HG02623 (cell line): ENCODE measurements around the gene FCGR3A.
"Not testable (repeated sequence)": the region's sequence is repeated elsewhere in the genome, so short reads cannot be mapped to it uniquely, and the experiment has no call there.

Experiments
- ATAC-seq: cut with Tn5 transposase; IDR thresholded peaks from one replicate; pipeline ENCODE4 v1.9.1; 2021; ENCODE audit warnings: moderate library complexity; ENCODE audit not compliant: unreplicated experiment

The FCGR3A gene

DNA sequence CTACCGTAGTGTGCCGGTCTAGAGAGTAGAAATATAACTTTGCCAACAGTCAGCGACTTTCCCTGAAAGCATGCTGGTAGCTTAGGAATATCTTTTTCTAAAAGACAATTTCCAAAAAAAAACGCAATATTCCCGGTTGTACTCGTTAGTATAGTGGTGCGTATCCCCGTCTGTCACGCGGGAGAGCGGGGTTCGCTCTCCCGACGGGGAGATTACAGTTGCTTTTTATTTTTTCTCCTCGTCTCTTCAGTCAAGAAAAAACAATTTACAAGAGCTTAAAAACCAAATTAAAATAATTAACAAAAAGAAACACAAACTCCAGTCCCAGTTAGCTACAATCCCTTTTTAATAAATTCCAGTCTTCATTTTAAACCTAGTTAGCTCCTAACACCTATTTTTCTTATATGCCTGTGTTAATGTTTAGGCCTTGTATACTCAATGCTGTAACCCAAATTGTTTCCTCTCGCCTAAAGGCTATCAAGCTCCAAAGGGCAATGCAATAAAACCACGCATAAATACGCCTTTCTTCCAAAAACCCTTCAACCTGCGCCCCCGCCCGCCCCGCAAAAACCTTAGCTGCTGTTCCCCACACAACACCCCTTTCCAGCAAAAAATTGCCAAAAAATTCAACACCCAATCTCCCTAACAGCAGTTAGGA, 17.5 kb downstream of the FCGR3A start:
- no peak for ATAC-seq

DNA sequence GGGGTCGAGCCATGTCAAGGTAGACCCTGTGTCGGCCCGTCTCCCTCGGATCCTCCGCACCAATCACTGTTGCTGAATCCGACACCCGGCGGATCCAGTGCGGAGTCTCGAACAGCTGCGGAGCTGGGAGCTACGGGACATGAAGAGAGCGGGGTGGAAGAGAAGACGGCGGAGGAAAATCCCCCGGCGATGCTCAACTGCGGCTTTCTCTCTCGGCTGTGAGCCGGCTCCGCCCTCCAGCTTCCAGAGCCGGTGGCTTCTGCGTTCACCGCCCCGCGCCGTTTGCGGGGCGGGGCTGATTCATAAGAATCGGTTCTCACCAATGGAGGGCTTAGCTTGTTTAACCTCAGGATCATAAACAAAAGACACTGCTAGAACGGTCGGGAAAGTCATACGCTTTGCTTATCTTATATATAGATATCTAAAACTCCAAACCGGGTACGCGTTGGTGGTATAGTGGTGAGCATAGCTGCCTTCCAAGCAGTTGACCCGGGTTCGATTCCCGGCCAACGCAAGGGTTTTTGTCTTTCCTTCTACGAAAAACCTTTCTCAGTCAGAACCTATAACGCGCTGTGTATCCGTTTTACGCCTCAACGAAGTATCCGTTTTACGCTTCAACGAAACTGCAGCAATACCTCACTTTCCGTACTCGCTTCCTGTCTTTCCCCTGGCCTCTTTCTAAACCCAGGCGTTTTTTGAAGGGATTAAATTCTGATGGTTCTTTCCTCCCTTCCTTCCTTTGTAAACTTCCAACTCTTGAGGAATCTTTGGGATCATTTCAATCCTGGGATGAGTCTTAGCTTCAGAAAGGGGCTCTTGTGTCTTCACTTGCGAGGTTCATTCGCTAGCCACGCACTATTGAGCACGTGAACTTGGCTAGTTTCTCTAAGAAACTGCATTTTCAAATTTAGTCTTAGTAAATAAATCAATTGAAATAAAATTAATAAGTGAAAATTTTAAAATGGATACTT, 18.7 kb downstream of the FCGR3A start:
- peak; percentile 64 for ATAC-seq

DNA sequence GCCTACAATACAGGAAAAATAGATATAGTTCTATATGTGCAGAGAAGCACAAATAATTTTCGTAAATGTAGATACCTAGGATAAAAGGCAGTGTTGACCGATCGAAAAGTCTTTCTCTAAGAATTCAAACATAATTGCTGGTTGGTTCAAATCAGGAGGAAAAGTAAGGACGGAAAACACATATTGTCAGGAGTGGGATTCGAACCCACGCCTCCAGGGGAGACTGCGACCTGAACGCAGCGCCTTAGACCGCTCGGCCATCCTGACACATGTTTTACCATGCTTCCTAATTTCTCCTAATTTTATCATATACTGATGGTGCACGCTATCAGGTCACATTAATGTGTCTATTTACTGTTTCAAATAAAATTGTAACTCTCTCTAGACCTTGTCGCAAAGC, 19.5 kb downstream of the FCGR3A start:
- ATAC-seq, result peak; percentile 32

DNA sequence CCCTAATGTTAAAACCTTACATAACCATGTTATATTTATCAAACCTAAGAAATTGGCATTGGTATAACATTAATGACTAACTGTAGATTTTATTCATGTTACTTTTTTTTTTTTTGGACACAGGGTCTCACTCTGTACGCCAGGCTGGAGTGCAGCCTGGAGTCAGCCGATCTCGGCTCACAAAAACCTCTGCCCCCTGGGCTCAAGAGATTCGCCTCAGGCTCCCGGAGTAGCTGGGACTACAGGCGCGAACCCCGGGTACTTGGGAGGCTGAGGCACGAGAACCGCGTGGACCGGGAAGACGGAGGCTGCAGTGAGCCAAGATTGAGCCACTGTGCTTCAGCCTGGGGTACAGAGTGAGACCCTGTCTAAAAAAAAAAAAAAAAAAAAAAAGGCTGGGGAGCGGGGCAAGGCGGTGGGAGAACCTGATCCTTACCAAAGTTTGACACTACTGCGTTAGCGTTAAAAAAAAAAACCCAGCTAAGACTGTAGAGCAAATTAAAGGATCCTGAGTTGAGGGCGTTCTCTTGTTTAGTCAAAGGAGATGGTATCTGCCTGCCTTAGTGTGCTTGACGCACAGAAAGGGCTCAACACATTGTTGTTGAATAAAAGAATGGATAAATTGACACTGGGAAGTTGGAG, 20.0 kb downstream of the FCGR3A start:
- ATAC-seq, result not testable (repeated sequence)

DNA sequence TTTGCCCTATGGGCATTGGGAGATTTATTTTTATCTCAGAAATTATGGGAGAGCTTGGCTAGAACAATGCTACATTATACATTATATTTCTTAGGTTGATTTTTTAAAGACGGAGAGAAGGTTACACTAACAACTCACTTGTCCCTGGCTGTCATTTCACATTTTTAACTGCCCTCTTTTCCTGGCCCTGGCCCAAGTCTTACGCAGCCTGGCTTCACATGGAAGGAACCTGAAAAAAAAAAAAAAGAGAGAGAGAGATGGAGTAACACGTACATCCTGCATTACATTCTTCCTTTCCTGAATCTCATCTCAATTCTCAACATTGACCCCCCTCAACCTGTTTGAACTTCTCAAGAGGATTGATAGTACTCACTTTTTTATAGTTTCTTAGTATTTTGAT, 21.1 kb downstream of the FCGR3A start:
- not testable (repeated sequence) for ATAC-seq

DNA sequence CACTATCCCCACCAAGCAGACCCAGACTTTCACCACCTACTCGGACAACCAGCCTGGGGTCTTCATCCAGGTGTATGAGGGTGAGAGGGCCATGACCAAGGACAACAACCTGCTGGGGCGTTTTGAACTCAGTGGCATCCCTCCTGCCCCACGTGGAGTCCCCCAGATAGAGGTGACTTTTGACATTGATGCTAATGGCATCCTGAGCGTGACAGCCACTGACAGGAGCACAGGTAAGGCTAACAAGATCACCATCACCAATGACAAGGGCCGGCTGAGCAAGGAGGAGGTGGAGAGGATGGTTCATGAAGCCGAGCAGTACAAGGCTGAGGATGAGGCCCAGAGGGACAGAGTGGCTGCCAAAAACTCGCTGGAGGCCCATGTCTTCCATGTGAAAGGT, 23.7 kb downstream of the FCGR3A start:
- ATAC-seq, result not testable (repeated sequence)

DNA sequence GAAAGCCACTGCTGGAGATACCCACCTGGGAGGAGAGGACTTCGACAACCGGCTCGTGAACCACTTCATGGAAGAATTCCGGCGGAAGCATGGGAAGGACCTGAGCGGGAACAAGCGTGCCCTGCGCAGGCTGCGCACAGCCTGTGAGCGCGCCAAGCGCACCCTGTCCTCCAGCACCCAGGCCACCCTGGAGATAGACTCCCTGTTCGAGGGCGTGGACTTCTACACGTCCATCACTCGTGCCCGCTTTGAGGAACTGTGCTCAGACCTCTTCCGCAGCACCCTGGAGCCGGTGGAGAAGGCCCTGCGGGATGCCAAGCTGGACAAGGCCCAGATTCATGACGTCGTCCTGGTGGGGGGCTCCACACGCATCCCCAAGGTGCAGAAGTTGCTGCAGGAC, 24.3 kb downstream of the FCGR3A start:
- not testable (repeated sequence) for ATAC-seq

DNA sequence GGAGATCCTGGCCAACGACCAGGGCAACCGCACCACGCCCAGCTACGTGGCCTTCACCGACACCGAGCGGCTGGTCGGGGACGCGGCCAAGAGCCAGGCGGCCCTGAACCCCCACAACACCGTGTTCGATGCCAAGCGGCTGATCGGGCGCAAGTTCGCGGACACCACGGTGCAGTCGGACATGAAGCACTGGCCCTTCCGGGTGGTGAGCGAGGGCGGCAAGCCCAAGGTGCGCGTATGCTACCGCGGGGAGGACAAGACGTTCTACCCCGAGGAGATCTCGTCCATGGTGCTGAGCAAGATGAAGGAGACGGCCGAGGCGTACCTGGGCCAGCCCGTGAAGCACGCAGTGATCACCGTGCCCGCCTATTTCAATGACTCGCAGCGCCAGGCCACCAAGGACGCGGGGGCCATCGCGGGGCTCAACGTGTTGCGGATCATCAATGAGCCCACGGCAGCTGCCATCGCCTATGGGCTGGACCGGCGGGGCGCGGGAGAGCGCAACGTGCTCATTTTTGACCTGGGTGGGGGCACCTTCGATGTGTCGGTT, 24.8 kb downstream of the FCGR3A start:
- ATAC-seq, result peak; percentile 11

DNA sequence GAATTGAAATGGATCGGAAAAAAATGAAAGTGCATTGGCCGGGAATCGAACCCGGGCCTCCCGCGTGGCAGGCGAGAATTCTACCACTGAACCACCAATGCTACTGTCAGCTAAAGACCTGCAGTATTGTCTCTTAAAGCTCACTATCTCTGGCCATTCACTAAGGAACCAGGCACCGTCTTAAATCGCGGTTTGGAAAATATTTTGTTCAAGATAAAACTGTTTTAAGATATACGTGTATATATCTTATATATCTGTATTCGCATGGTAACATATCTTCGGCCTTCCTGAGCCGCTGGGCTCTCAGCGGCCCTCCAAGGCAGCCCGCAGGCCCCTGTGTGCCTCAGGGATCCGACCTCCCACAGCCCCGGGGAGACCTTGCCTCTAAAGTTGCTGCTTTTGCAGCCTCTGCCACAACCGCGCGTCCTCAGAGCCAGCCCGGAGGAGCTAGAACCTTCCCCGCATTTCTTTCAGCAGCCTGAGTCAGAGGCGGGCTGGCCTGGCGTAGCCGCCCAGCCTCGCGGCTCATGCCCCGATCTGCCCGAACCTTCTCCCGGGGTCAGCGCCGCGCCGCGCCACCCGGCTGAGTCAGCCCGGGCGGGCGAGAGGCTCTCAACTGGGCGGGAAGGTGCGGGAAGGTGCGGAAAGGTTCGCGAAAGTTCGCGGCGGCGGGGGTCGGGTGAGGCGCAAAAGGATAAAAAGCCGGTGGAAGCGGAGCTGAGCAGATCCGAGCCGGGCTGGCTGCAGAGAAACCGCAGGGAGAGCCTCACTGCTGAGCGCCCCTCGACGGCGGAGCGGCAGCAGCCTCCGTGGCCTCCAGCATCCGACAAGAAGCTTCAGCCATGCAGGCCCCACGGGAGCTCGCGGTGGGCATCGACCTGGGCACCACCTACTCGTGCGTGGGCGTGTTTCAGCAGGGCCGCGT, 25.5 kb downstream of the FCGR3A start, which contains the start of gene HSPA6:
Gene HSPA6 (plus strand): TSS at position 724 of the 925 bp plus-strand sequence. CDS start 119 bp downstream, at position 843.
- ATAC-seq, result peak; percentile 52

DNA sequence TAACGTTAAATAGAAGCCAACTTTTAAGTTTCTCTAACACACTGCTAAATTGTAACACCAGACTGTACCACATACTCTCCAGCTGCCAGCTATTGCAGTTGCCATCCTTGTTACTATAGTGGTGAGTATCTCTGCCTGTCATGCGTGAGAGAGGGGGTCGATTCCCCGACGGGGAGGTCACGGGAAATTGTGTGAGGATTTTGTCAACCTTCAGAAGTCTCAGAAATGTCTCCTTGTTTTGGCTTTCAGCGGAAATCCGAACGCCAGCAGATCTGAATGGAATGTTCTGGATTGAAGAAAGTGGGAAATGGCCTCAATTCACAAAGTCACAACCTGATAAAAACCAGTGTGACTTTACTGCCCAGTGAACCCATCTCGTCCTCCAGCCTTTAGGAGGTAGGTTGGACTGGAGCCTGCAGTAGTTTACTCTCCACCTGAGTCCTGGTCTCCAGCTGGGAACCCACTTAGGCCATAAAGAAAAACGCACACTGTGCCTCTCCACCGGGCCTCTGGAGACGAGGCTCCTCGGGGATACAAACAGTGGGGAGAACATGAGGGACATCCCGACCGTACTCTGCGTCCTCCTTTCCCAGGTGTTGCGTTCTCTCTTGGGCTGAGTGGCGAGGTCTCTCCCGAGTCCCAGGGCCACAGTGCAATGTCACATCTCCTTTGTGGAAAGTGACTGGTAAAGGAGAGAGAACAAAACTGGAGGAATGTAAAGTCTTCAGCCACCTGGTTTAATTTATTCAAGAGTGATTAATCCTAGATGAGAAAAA, 26.4 kb downstream of the FCGR3A start:
- peak; percentile 9 for ATAC-seq

DNA sequence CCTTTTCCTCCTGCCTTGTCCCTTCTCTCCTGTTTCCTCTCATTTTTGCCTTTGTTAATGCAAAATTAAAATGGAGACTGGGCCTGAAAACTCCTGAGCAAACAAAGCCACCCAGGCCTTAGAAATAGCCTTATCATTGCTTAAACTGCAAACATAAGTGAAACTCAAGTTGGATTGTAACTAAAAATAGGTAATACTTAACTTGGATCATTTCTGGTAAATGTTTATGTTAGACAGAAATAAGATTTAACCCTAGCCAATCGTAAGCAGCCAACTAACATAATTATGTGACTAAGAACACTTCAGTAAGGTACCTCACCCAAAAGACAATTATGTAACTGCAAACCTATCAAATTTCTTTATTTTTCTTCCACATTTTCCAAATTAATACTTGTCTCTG, 35.7 kb downstream of the FCGR3A start:
- not testable (repeated sequence) for ATAC-seq

DNA sequence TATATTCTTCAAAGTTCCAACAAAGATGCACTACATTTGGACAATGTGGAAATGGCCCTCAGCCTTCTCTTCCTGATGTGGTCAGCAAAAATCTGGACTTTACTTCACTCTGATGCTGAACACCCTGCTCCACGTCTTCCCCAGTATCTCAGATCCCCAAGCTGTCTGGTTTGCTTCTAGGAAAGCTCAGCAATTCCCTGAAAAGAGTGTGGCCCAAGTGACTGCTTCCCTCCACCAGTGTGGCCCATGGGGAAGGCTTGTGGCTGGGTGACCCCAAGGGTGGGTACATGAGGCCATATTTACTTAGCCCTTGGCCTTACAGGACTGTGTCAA, 36.2 kb downstream of the FCGR3A start:
- ATAC-seq, result not testable (repeated sequence)

DNA sequence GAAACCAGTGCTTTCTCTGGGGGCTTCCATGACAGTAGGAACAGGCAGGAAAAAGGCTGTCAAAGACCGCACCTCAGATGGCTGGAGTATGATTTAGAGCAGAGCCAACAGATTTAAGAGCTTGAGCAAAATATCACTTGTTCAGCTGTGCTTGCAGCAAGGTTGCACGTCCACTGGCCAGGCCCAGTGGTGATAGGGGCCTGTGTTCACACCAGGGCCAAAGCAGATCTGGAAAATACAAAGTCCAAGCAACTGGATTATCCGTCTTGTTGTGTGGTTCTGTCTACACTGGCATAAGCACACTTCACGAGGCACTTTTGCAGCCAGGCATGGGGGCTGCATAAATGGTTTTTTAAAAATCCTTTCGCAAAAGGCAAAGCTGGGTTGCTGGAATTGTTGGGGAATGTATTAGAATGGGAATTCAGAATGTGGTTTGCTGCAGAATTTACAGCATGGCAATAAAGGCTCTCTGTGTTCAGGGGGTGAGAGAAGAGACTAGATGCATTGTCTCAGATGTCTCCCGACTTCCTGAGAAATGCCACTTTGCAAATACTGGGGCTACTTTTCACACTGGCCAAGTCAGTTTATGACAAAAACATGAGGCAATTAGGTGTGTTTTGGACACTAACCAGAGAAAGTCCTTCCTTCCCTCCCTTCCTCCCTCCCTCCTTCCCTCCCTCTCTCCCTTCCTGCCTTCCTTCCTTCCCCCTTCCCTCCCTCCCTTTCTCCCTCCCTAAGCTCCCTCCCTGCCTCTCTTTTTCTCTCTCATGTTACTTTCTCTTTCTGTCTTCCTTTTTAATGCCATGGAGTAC, 36.8 kb downstream of the FCGR3A start:
- not testable (repeated sequence) for ATAC-seq

DNA sequence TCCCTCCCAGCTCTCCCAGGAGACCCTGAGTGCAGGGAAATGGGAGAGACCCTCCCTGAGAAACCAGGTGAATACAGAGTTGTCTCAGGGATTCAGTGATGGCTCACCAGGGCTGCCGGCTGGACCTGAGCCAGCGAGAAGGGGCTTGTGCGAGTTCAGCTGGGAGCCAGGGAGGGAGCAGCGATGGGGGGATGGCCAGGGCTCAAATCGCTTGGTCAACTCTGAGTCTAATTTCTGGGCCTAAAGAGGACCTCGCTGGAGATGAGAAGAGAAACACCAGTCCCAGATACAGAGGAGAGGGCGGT, 37.9 kb downstream of the FCGR3A start:
- no peak for ATAC-seq

DNA sequence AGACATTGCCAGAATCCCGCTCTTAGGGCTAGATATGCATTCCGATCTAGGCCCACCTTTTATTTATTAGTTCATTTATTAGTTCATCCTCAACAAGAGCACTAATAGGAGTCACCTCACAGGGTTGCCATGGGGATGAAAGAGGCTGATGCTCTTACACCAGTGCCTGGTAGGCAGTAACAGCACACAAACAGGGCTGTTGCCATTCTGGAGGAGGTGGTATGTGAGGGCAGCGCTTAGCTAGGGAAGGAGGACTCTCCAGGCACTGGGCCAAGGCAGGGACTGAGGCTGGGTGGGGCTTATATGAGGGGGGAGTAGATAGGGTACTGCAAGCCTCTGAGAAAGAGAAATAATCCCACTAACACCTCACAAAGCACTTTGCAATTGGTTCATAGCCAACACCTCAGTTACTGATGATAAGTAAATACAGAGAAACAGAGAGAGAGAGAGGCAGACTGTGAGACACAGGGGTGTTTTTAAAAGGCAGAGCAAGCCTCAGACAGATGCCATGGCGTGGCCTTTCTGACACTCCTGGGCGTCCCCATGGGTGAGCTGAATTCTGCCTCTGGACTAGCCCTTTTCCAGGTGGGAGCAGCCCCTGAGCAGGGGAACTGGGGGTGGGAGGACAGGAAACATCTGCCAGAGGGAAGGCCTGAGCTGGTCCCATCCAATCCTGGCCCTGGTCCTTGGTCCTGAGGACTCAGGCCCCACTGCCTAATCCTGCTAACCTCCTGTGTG, 38.4 kb downstream of the FCGR3A start:
- no peak for ATAC-seq

DNA sequence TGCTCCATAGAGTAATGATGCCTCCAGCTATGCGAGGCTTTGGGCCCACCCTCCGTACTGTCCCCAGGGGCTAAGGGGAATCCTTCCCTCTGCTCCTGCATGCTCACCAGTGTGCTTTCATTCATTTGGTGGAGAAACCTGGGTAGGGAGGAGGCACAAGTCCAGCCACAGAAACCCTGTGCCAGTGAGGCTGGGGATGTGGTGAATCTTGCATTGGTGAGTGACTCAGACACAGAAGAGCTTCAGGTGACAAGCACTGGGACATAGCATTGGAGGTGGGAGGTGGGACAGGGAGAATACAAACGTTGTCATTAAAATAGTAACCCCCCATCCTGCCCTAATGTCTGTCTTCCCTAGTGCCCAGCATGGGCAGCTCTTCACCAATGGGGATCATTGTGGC, 39.1 kb downstream of the FCGR3A start:
- ATAC-seq, result no peak

DNA sequence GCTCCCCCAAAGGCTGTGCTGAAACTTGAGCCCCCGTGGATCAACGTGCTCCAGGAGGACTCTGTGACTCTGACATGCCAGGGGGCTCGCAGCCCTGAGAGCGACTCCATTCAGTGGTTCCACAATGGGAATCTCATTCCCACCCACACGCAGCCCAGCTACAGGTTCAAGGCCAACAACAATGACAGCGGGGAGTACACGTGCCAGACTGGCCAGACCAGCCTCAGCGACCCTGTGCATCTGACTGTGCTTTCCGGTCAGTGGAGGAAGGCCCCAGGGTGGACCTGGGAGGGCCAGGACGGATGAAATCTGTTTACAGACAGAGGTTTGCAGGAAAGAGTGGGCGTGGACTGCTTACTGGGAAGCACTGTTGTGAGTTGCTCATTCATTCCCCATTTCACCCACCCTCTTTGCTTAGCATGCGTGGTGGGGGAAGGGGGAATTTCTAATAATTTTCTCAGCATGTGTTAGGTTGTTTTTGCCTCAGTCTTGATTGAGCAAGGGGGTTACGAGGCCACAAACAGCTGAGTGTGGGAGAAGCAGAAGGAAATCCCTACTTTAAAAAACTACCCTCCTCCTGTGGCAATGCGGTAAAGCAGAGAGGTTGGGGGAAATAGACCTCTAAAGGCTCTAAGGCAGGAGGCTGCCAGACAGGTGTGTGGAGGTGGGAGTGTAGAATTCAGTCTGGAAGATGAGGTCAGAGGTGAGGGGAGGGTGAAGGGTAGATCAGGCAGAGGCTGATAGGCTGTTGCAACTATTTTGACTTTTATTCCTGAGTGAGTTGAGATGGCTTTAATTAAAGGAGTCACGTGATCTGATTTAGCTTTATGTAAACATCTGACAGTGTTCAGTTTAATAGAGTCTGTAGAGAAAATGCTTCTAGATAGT, 43.0 kb downstream of the FCGR3A start:
- no peak for ATAC-seq
